OCI-LY3 (cell line): ENCODE measurements around the gene VGLL2.

Experiments used
- CTCF ChIP-seq: fragments of 200-600, 300-600 bp; sonication (generic); IDR thresholded peaks from 2 replicates; pipeline ENCODE4 v1.5.1; 2014; ENCODE audit warnings: antibody characterized with exemption, low read length, low read depth
- EZH2phosphoT487 ChIP-seq: fragments of 200-600 bp; shearing (Covaris generic); IDR thresholded peaks from 2 replicates; pipeline ENCODE4 v1.6.1; 2018; ENCODE audit warnings: antibody characterized with exemption, mixed run types, low read depth

- TF ChIP-seq EZH2phosphoT487 (no peak), CTCF (no peak)
These were observed 9.8 kb downstream of the VGLL2 start for GRCh38 chr6:117275205-117275604.
